ENCODE data around the gene TUBGCP4.

- TF ChIP-seq, protein P1, sequence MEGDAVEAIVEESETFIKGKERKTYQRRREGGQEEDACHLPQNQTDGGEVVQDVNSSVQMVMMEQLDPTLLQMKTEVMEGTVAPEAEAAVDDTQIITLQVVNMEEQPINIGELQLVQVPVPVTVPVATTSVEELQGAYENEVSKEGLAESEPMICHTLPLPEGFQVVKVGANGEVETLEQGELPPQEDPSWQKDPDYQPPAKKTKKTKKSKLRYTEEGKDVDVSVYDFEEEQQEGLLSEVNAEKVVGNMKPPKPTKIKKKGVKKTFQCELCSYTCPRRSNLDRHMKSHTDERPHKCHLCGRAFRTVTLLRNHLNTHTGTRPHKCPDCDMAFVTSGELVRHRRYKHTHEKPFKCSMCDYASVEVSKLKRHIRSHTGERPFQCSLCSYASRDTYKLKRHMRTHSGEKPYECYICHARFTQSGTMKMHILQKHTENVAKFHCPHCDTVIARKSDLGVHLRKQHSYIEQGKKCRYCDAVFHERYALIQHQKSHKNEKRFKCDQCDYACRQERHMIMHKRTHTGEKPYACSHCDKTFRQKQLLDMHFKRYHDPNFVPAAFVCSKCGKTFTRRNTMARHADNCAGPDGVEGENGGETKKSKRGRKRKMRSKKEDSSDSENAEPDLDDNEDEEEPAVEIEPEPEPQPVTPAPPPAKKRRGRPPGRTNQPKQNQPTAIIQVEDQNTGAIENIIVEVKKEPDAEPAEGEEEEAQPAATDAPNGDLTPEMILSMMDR (IDR thresholded peaks at IDR 0.05), result no peak
- TF ChIP-seq POLR2A (IDR thresholded peaks at IDR 0.05), result no peak
These were observed 31.4 kb downstream of the TUBGCP4 start for GRCh38 chr15:43402255-43402654.

Measured in heart left ventricle (tissue), 13 donors.